Stimulated activated memory B cell treated with anti-CD40 and anti-IgM and Interleukin-4, amounts not matched to agents 10 μg/mL and 1 μg/mL and 100 μg/mL, for 72 hours (primary cell): ENCODE measurements around the gene KLHL25.

Experiments
- ATAC-seq: fragments of 150-1000 bp; cut with Tn5 transposase; 2 replicates; pipeline ENCODE4 v1.10.0; 2021
- H3K27ac Mint-ChIP-seq: one replicate; pipeline ENCODE4 v1.8.0; 2022; ENCODE audit warnings: mild to moderate bottlenecking, mixed read lengths
- H3K27me3 Mint-ChIP-seq: one replicate; pipeline ENCODE4 v1.8.0; 2022; ENCODE audit warnings: mixed read lengths
- H3K36me3 Mint-ChIP-seq: one replicate; pipeline ENCODE4 v1.8.0; 2022; ENCODE audit warnings: mixed read lengths
- H3K4me1 Mint-ChIP-seq: one replicate; pipeline ENCODE4 v1.8.0; 2022; ENCODE audit warnings: mixed read lengths
- H3K4me3 Mint-ChIP-seq: one replicate; pipeline ENCODE4 v1.8.0; 2022; ENCODE audit warnings: mild to moderate bottlenecking, moderate library complexity, mixed read lengths
- H3K9me3 Mint-ChIP-seq: one replicate; pipeline ENCODE4 v1.8.0; 2022; ENCODE audit warnings: mixed read lengths

KLHL25 gene

GRCh38 chr15:85761635-85762034 lies 33.1 kb downstream of the KLHL25 start:
- Mint-ChIP-seq H3K27me3 (no peaks in the 10 kb centered on the region), H3K4me1 (peaks cover 10% of the 10 kb centered on the region), H3K4me3 (no peak overlapping the region), H3K9me3 (no peaks in the 10 kb centered on the region), H3K36me3 (no peaks in the 10 kb centered on the region), H3K27ac (no peak overlapping the region)
- ATAC-seq = no peak

- no peaks in the 10 kb centered on the region for H3K36me3 Mint-ChIP-seq
- peaks cover 10% of the 10 kb centered on the region for H3K4me1 Mint-ChIP-seq
- no peak overlapping the region for H3K27ac Mint-ChIP-seq
- H3K9me3 Mint-ChIP-seq = no peaks in the 10 kb centered on the region
- H3K27me3 Mint-ChIP-seq = no peaks in the 10 kb centered on the region
- no peak overlapping the region for H3K4me3 Mint-ChIP-seq
- no peak for ATAC-seq
Measured at GRCh38 chr15:85760531-85761371, 34.0 kb downstream of the KLHL25 start.

- ATAC-seq = no peak
- H3K27me3 Mint-ChIP-seq = no peaks in the 10 kb centered on the region
- no peaks in the 10 kb centered on the region for H3K9me3 Mint-ChIP-seq
- peaks cover 10% of the 10 kb centered on the region for H3K4me1 Mint-ChIP-seq
- H3K4me3 Mint-ChIP-seq = no peak overlapping the region
- H3K36me3 Mint-ChIP-seq = no peaks in the 10 kb centered on the region
- no peak overlapping the region for H3K27ac Mint-ChIP-seq
Measured at GRCh38 chr15:85760049-85760448, 34.7 kb downstream of the KLHL25 start.

DNA sequence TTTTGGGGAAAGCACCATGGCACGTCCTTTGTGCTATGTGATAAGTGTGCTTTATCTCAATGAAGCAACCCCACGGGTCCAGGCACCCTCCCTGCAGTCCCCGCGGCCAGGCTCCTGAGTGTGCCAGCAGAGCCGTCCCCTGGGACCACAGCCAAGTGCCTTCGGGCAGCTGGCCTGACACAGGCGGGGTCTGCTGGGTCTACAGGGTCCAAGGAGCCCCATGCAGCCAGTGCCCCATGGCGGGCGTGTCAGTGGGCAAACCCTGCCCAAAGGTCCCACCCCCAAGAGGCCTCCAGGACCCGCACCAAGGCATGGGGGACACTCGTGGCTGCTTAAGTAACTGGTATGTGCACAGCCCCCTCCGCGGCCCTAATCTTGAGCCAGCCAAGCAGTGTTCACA lies 35.3 kb downstream of the KLHL25 start:
- no peaks in the 10 kb centered on the region for H3K27me3 Mint-ChIP-seq
- H3K4me1 Mint-ChIP-seq = peaks cover 4% of the 10 kb centered on the region
- ATAC-seq = no peak
- no peaks in the 10 kb centered on the region for H3K36me3 Mint-ChIP-seq
- H3K9me3 Mint-ChIP-seq = no peaks in the 10 kb centered on the region
- no peak overlapping the region for H3K4me3 Mint-ChIP-seq
- no peak overlapping the region for H3K27ac Mint-ChIP-seq

DNA sequence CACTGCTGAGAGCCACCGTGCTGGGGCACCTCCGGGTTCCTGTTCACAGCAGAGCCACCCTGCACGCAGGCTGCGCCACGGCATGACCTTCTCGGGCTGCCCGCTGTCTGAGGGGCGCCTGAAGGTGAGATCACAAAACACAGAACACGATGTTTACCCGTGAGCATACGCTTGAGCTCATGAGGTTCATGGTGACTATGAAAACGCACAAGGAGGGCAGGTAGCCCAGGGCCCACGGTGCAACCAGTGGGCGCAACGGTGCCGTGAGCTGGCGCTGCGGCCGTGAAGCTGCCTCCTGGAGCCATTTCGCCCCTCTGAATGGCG lies 36.1 kb downstream of the KLHL25 start:
- H3K27ac Mint-ChIP-seq = no peak overlapping the region
- no peak overlapping the region for H3K4me3 Mint-ChIP-seq
- no peaks in the 10 kb centered on the region for H3K27me3 Mint-ChIP-seq
- no peaks in the 10 kb centered on the region for H3K4me1 Mint-ChIP-seq
- no peaks in the 10 kb centered on the region for H3K9me3 Mint-ChIP-seq
- no peak for ATAC-seq
- no peaks in the 10 kb centered on the region for H3K36me3 Mint-ChIP-seq

DNA sequence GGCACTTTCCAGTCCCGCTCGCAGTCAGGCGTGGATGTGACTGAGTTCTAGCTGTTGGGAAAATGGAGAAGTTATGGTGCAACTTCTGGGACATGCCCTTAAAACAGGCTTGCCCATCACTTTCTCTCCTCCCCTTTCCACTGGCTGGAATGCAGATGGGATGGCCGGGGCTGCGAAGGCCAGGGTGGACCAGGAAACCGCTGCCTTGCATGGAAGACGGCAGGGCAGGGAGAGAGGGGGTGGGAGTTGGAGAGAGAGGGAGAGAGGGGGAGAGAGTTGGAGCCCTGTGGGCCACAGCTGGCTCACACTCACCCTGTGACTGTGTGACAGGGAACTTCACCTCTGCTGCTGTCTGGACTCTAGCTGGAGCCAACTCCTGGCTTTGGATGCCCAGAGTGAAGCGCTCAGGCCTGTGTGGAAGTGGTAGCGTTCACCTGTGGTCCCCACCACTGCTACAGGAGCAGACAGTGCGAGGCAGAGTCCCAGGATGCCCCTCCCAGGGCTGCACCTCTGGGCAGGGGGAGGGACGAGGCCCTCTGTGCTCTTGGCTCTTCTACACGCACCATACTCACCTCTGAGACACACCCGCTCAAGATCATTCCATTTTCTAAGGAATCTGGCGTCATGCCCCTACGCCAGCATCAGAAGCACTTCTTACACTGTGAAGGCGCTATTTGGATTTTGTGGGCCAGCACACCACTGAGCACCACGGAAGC lies 36.6 kb downstream of the KLHL25 start:
- Mint-ChIP-seq H3K4me3 (no peak overlapping the region), H3K36me3 (no peaks in the 10 kb centered on the region), H3K27me3 (no peaks in the 10 kb centered on the region), H3K4me1 (no peaks in the 10 kb centered on the region), H3K9me3 (no peaks in the 10 kb centered on the region), H3K27ac (no peak overlapping the region)
- no peak for ATAC-seq

DNA sequence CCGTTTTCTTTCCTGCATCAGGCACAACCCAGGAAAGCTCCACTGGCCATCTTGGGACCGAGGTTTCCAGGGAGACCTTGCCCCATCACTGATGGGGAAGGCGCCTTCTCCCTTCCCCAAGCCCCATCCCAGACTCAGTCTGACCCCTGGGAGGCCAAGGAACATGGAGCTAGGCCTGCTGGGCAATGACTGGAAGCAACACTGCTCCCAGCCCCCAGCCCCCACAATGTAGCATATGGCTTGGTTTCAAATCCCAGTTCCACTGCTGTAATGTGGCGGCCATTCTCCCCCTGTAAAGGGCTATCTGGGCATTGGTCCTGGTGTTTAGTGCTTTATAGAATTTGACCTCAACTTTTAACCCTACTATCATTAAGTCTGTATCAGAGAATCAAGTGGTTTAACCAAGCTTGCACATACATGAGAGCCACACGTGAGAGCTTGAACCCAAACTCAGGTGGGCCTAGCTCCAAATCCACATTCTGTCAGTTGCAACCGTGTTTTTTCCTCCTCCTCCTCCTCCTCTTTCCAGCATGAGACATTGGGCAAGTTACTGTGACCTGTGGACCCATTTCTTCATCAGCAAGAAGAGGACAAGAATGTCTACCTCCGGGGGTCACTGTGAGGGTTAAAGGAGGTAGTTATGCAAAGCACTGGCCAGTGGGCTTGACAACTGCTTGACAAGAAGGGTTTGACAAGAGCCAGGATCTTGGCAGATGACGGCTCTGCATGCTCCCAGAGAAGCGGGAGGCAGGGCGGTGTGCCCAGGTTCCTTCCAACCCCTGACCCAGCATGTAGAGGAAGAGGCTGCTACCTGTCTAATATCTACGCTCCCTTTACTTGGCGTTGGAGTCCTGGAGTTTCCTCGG lies 37.4 kb downstream of the KLHL25 start:
- no peak for ATAC-seq
- no peak overlapping the region for H3K27ac Mint-ChIP-seq
- H3K36me3 Mint-ChIP-seq = no peaks in the 10 kb centered on the region
- H3K4me3 Mint-ChIP-seq = no peak overlapping the region
- no peaks in the 10 kb centered on the region for H3K9me3 Mint-ChIP-seq
- H3K4me1 Mint-ChIP-seq = no peaks in the 10 kb centered on the region
- H3K27me3 Mint-ChIP-seq = no peaks in the 10 kb centered on the region

GRCh38 chr15:85756411-85757072 lies 38.2 kb downstream of the KLHL25 start:
- no peak overlapping the region for H3K27ac Mint-ChIP-seq
- H3K4me1 Mint-ChIP-seq = no peaks in the 10 kb centered on the region
- no peak overlapping the region for H3K4me3 Mint-ChIP-seq
- no peaks in the 10 kb centered on the region for H3K9me3 Mint-ChIP-seq
- no peaks in the 10 kb centered on the region for H3K36me3 Mint-ChIP-seq
- H3K27me3 Mint-ChIP-seq = no peaks in the 10 kb centered on the region
- no peak for ATAC-seq

- Mint-ChIP-seq H3K4me3 (no peak overlapping the region), H3K27ac (no peak overlapping the region), H3K9me3 (no peaks in the 10 kb centered on the region), H3K4me1 (no peaks in the 10 kb centered on the region), H3K36me3 (no peaks in the 10 kb centered on the region), H3K27me3 (no peaks in the 10 kb centered on the region)
- ATAC-seq = no peak
Measured at GRCh38 chr15:85755942-85756341, 38.8 kb downstream of the KLHL25 start.

GRCh38 chr15:85755471-85755870 lies 39.3 kb downstream of the KLHL25 start:
- H3K36me3 Mint-ChIP-seq = no peaks in the 10 kb centered on the region
- no peaks in the 10 kb centered on the region for H3K27me3 Mint-ChIP-seq
- no peak overlapping the region for H3K27ac Mint-ChIP-seq
- no peak for ATAC-seq
- no peak overlapping the region for H3K4me3 Mint-ChIP-seq
- peaks cover 4% of the 10 kb centered on the region for H3K4me1 Mint-ChIP-seq
- no peaks in the 10 kb centered on the region for H3K9me3 Mint-ChIP-seq

DNA sequence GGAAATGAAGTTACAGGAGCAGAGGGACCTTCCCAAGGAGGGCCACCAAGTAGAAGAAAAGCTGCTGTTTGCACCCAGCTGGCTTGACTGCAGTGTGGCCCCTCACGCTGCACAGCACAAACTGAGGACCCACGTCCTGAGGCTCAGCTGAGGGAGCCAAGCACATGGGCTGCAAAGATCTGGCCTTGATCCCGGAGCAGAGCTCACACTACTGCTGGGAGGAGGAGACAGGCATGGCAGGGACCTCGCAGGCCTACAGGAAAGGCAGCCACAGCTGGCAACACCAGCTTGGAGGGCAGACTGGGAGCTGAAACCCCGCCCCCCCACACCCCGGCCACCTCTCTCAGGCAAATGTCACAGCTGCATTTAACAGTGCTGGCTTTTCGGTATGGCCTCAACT lies 39.7 kb downstream of the KLHL25 start:
- H3K9me3 Mint-ChIP-seq = no peaks in the 10 kb centered on the region
- no peaks in the 10 kb centered on the region for H3K27me3 Mint-ChIP-seq
- H3K27ac Mint-ChIP-seq = no peak overlapping the region
- peaks cover 7% of the 10 kb centered on the region for H3K4me1 Mint-ChIP-seq
- H3K4me3 Mint-ChIP-seq = no peak overlapping the region
- no peak for ATAC-seq
- H3K36me3 Mint-ChIP-seq = no peaks in the 10 kb centered on the region

- Mint-ChIP-seq H3K27me3 (no peaks in the 10 kb centered on the region), H3K4me3 (no peak overlapping the region), H3K36me3 (no peaks in the 10 kb centered on the region), H3K4me1 (peaks cover 7% of the 10 kb centered on the region), H3K9me3 (no peaks in the 10 kb centered on the region), H3K27ac (no peak overlapping the region)
- ATAC-seq = no peak
Measured at GRCh38 chr15:85753791-85754452, 40.8 kb downstream of the KLHL25 start.

GRCh38 chr15:85753261-85753660 lies 41.5 kb downstream of the KLHL25 start:
- H3K4me1 Mint-ChIP-seq = peaks cover 7% of the 10 kb centered on the region
- H3K36me3 Mint-ChIP-seq = no peaks in the 10 kb centered on the region
- no peak overlapping the region for H3K4me3 Mint-ChIP-seq
- no peak for ATAC-seq
- no peaks in the 10 kb centered on the region for H3K27me3 Mint-ChIP-seq
- H3K9me3 Mint-ChIP-seq = no peaks in the 10 kb centered on the region
- no peak overlapping the region for H3K27ac Mint-ChIP-seq

GRCh38 chr15:85752491-85752961 lies 42.2 kb downstream of the KLHL25 start:
- H3K27me3 Mint-ChIP-seq = no peaks in the 10 kb centered on the region
- ATAC-seq = no peak
- H3K9me3 Mint-ChIP-seq = no peaks in the 10 kb centered on the region
- H3K27ac Mint-ChIP-seq = peak overlapping the region; percentile 15
- no peak overlapping the region for H3K4me3 Mint-ChIP-seq
- no peaks in the 10 kb centered on the region for H3K36me3 Mint-ChIP-seq
- H3K4me1 Mint-ChIP-seq = peaks cover 7% of the 10 kb centered on the region
